Ishikawa (cell line): Measurements from ENCODE around the gene PRDM16.

Source experiments
- CREB1 ChIP-seq: IDR thresholded peaks from 2 replicates; pipeline ENCODE4 v1.6.1; 2012; ENCODE audit warnings: low read depth
- EGR1 ChIP-seq: IDR thresholded peaks from 2 replicates; pipeline ENCODE4 v1.6.1; 2012
- EP300 ChIP-seq: IDR thresholded peaks from 2 replicates; pipeline ENCODE4 v1.6.1; 2012; ENCODE audit warnings: borderline replicate concordance
- RAD21 ChIP-seq: IDR thresholded peaks from 2 replicates; pipeline ENCODE4 v1.6.1; 2012; ENCODE audit warnings: low read depth
- TCF12 ChIP-seq: IDR thresholded peaks from 2 replicates; pipeline ENCODE4 v1.6.1; 2012; ENCODE audit warnings: low read depth
- TF ChIP-seq, protein P1 (sequence below): IDR thresholded peaks from 2 replicates; pipeline ENCODE4 v1.6.1; 2012; ENCODE audit warnings: low read depth, mild to moderate bottlenecking
- TF ChIP-seq, protein P2 (sequence below): IDR thresholded peaks from 2 replicates; pipeline ENCODE4 v1.6.1; 2012

DNA sequence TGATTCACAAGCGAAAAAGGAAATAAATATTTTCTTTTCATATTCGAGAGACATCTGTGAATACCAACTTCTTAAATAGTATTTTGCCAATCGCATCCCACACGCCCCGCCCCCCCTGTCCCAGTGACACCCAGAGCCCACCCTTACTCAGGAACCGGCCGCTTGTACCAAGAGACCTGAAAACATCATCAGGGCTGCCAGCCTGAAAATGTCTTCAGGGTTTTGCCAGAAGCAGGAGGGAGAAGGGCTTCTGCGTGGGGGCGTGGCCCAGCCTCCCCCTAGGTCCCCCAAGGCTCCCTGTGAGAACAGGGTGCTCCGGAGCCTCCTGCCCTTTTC, 126.4 kb downstream of the PRDM16 start:
- no peak for TF ChIP-seq CREB1
- no peak for TF ChIP-seq EP300
- no peak for TF ChIP-seq TCF12
- TF ChIP-seq RAD21: no peak
- TF ChIP-seq, protein P1, sequence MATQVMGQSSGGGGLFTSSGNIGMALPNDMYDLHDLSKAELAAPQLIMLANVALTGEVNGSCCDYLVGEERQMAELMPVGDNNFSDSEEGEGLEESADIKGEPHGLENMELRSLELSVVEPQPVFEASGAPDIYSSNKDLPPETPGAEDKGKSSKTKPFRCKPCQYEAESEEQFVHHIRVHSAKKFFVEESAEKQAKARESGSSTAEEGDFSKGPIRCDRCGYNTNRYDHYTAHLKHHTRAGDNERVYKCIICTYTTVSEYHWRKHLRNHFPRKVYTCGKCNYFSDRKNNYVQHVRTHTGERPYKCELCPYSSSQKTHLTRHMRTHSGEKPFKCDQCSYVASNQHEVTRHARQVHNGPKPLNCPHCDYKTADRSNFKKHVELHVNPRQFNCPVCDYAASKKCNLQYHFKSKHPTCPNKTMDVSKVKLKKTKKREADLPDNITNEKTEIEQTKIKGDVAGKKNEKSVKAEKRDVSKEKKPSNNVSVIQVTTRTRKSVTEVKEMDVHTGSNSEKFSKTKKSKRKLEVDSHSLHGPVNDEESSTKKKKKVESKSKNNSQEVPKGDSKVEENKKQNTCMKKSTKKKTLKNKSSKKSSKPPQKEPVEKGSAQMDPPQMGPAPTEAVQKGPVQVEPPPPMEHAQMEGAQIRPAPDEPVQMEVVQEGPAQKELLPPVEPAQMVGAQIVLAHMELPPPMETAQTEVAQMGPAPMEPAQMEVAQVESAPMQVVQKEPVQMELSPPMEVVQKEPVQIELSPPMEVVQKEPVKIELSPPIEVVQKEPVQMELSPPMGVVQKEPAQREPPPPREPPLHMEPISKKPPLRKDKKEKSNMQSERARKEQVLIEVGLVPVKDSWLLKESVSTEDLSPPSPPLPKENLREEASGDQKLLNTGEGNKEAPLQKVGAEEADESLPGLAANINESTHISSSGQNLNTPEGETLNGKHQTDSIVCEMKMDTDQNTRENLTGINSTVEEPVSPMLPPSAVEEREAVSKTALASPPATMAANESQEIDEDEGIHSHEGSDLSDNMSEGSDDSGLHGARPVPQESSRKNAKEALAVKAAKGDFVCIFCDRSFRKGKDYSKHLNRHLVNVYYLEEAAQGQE: no peak
- no peak for TF ChIP-seq EGR1
- TF ChIP-seq, protein P2, sequence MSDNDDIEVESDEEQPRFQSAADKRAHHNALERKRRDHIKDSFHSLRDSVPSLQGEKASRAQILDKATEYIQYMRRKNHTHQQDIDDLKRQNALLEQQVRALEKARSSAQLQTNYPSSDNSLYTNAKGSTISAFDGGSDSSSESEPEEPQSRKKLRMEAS: no peak
